ENCODE results near the gene DNAAF6. TPM values are rescaled to one million over a fixed set of nuclear protein-coding genes. Genes with fewer than 3 reads are reported as not detected.
"Not testable (repeated sequence)": the region's sequence is repeated elsewhere in the genome, so short reads cannot be mapped to it uniquely, and the experiment has no call there.

The DNAAF6 gene
- not detected for total RNA-seq

DNA sequence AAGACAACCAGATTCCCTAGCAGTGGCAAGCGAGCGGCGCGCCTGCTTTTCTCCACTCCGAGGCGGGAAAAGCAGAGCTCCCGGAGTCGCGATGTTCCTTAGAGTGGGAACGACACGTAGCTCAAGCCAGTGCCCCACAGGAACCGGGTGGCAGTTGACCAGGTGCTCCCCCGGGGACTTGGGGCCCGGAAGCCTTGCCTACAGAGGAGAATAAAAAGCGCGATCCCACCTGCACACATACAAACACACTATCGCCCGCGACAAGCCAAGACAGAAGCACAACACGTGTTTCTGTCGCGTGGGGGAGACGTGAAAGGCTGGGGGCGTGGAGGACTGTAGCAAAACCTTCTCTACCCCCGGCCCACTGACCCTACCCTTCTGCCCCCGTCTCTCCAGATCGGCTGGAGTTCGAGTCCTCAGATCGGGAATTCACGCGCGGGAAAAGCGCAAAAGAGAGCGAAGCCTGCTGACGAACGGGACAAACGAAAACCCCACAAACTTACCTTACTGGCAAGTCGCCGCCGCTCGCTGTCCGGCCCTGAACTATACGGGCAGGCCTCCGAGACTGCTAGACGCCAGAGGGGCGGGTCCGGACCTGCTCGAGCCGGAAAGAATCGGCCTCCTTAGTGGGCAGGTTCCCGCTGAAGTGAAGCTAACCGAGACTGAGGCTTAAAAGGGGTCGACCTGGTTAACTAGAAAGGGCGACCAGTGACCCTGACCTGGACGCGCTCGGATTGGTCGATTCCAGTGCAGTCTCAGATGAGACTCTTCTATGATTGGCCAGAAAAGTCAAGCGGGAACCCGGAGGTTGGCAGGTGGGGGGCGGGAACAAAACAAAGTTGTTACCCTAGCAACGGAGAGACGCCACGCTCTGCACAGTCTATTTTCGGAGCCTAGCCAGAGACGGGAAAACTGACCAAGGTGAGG lies at the start of gene DNAAF6, which contains the start of gene NUP62CL:
DNAAF6 (plus strand) TSS at position 842 of the 927 bp plus-strand sequence. CDS start 6,265 bp downstream, outside the sequence.
NUP62CL (minus strand) TSS at position 664 of the 927 bp plus-strand sequence. CDS start 31,287 bp downstream, outside the sequence.
- DNase-seq (ENCODE audit: low spot score in 2 of 2): peak in 1 of 2 donors; percentile 16
- intact Hi-C loops (cut with DNase I; ENCODE audit: low total_unique reads): loop anchor here (5.0 kb wide), 1 partner anchor 774 kb away; no protein-coding TSS in a partner anchor
- peak within 1 kb of the TSS; percentile 6 for H3K4me3 ChIP-seq (ENCODE audit: low read depth, poor library complexity, severe bottlenecking)
- WGBS, 2 donors: 0 to 48% methylated on average over 12 to 65 of the region's 66 CpGs
- TF ChIP-seq CTCF (IDR thresholded peaks at IDR 0.05): no peak
- TF ChIP-seq POLR2A (IDR thresholded peaks at IDR 0.05): no peak

- intact Hi-C loops (cut with DNase I; ENCODE audit: low total_unique reads); DNase-seq (ENCODE audit: low spot score in 2 of 2); H3K4me3 ChIP-seq (ENCODE audit: low read depth, poor library complexity, severe bottlenecking): not testable (repeated sequence)
- no CpG with 5 or more reads among the region's 4 CpGs for WGBS, 2 donors
These were observed 48.8 kb upstream of the DNAAF6 start for GRCh38 chrX:107157618-107158017.

GRCh38 chrX:107167163-107167921 lies 39.1 kb upstream of the DNAAF6 start:
- 85 to 92% methylated on average over 3 of the region's 3 CpGs for WGBS, 2 donors
- H3K4me3 ChIP-seq (ENCODE audit: low read depth, poor library complexity, severe bottlenecking): no peak overlapping the region
- intact Hi-C loops (cut with DNase I; ENCODE audit: low total_unique reads): loop anchor here (10.0 kb wide), 1 partner anchor 923 kb away; no protein-coding TSS in a partner anchor
- TF ChIP-seq CTCF (IDR thresholded peaks at IDR 0.05) (no peak), POLR2A (IDR thresholded peaks at IDR 0.05) (no peak)
- no peak for DNase-seq (ENCODE audit: low spot score in 2 of 2)

DNA sequence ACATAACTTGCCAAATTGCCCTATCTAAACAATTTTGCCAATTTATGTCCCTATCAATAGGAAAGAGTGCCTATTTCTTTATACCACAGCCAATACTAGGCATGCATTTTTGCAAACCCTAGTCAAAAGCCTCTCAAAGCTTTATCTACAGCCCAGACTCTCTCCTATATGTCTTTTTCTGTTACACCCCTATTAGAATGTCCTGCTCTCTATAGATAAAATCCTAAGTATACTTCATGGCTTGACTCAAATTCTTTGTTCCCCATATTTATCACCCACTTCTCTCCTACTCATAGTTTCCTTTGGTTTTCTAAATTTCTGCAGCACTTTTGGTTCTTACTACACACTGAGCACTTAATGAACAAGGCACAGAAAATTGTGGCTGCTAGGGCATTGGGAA lies 38.2 kb upstream of the DNAAF6 start:
- H3K4me3 ChIP-seq (ENCODE audit: low read depth, poor library complexity, severe bottlenecking): no peak overlapping the region
- no peak for DNase-seq (ENCODE audit: low spot score in 2 of 2)
- intact Hi-C loops (cut with DNase I; ENCODE audit: low total_unique reads): loop anchor here (10.0 kb wide), 1 partner anchor 923 kb away; no protein-coding TSS in a partner anchor
- TF ChIP-seq POLR2A (IDR thresholded peaks at IDR 0.05) (no peak), CTCF (IDR thresholded peaks at IDR 0.05) (no peak)

- H3K4me3 ChIP-seq (ENCODE audit: low read depth, poor library complexity, severe bottlenecking): no peak overlapping the region
- 72% methylated on average over 1 of the region's 1 CpG for WGBS, 2 donors
- no peak for TF ChIP-seq CTCF (IDR thresholded peaks at IDR 0.05)
- no peak for TF ChIP-seq POLR2A (IDR thresholded peaks at IDR 0.05)
- DNase-seq (ENCODE audit: low spot score in 2 of 2): no peak
- intact Hi-C loops (cut with DNase I; ENCODE audit: low total_unique reads): loop anchor here (10.0 kb wide), 1 partner anchor 924 kb away; no protein-coding TSS in a partner anchor
These were observed 37.7 kb upstream of the DNAAF6 start for GRCh38 chrX:107168712-107169111.

Data from lower leg skin (tissue), 4 donors.